ENCODE measurements around the gene RUFY4. TPM values are rescaled to one million over a fixed set of nuclear protein-coding genes. Genes with fewer than 3 reads are reported as not detected.

The RUFY4 gene
- total and polyA plus RNA-seq, 2 experiments from 2014 or later, result 0.27 TPM; not detected in 1

- TF ChIP-seq ZNF462 (CRISPR knock-in tag; IDR thresholded peaks at IDR 0.05) (no peak), ZNF331 (CRISPR knock-in tag; IDR thresholded peaks at IDR 0.05; ENCODE audit: low read depth) (no peak), EZH2phosphoT487 (IDR thresholded peaks at IDR 0.05; ENCODE audit: unreplicated experiment) (no peak), STAT1 (IDR thresholded peaks at IDR 0.05; ENCODE audit: unreplicated experiment) (no peak), ZNF114 (CRISPR knock-in tag; IDR thresholded peaks at IDR 0.05) (no peak), EZH2 (IDR thresholded peaks at IDR 0.05; ENCODE audit: low read depth, unreplicated experiment) (no peak), NANOG (IDR thresholded peaks at IDR 0.05; ENCODE audit: borderline replicate concordance) (no peak)
Measured at GRCh38 chr2:218130377-218130776, 61.3 kb downstream of the RUFY4 start (continued).

GRCh38 chr2:218130822-218131221 lies 61.8 kb downstream of the RUFY4 start:
- no peak overlapping the region for H2AFZ ChIP-seq
- no peak overlapping the region for H3K27ac ChIP-seq (ENCODE audit: low read depth)
- no peaks in the 10 kb centered on the region for H3K27me3 ChIP-seq (ENCODE audit: insufficient read depth)
- no peak overlapping the region; the same call in 2 of the 3 replicates for H3K4me3 Mint-ChIP-seq
- no peak overlapping the region; the same call in 1 of the 2 replicates for H3K27ac Mint-ChIP-seq
- H4K20me1 ChIP-seq (replicated peaks; ENCODE audit: insufficient read depth), result no peaks in the 10 kb centered on the region
- no peaks in the 10 kb centered on the region for H3K9me3 Mint-ChIP-seq
- H3K4me1 ChIP-seq (ENCODE audit: insufficient read depth), result peaks cover 10% of the 10 kb centered on the region; the same call in 1 of the 2 replicates
- H3K36me3 Mint-ChIP-seq (ENCODE audit: low read depth), result no peaks in the 10 kb centered on the region
- peaks cover 4% of the 10 kb centered on the region for H3K4me1 Mint-ChIP-seq
- ATAC-seq, result no peak
- H3K36me3 ChIP-seq (ENCODE audit: insufficient read depth), result no peaks in the 10 kb centered on the region
- no peaks in the 10 kb centered on the region; the same call in 1 of the 2 replicates for H3F3A ChIP-seq (replicated peaks; ENCODE audit: low read depth)
- H3K27me3 Mint-ChIP-seq (ENCODE audit: insufficient read depth, low read depth, poor library complexity), result peaks cover 5% of the 10 kb centered on the region
- H3K4me3 ChIP-seq, result no peak overlapping the region
- H3K9me2 ChIP-seq (ENCODE audit: insufficient read depth), result peaks cover 8% of the 10 kb centered on the region
- no peak for DNase-seq (ENCODE audit: low spot score)
- TF ChIP-seq EZH2phosphoT487 (IDR thresholded peaks at IDR 0.05; ENCODE audit: unreplicated experiment), result no peak
- TF ChIP-seq ETS1 (IDR thresholded peaks at IDR 0.05), result no peak
- TF ChIP-seq STAT1 (IDR thresholded peaks at IDR 0.05; ENCODE audit: unreplicated experiment), result no peak
- TF ChIP-seq CREB1 (CRISPR knock-in tag; IDR thresholded peaks at IDR 0.05; ENCODE audit: low read depth), result no peak
- TF ChIP-seq NANOG (IDR thresholded peaks at IDR 0.05; ENCODE audit: borderline replicate concordance), result no peak
- no peak for TF ChIP-seq JUNB (IDR thresholded peaks at IDR 0.05; ENCODE audit: unreplicated experiment)
- TF ChIP-seq ZNF331 (CRISPR knock-in tag; IDR thresholded peaks at IDR 0.05; ENCODE audit: low read depth), result no peak
- H3K4me2 ChIP-seq, result no peak overlapping the region
- H3K79me2 ChIP-seq (replicated peaks; ENCODE audit: insufficient read depth), result no peaks in the 10 kb centered on the region

Measured in GM23338 (cell line).